Activated T-helper 1 cell treated with anti-CD3 and anti-CD28 coated beads, Interleukin-12 subunit alpha, Interleukin-12 subunit beta, Interleukin-2, Interleukin-4 antibody, amounts not matched to agents 30 ng/mL and 10 ng/mL and 1 ng/mL, durations not matched to agents 14 hours and 24 hours and 36 hours (primary cell): Measurements from ENCODE around the gene TDO2. TPM values are rescaled to one million over a fixed set of nuclear protein-coding genes. Genes with fewer than 3 reads are reported as not detected.

Source experiments
- DNase-seq: peaks from one replicate; pipeline ENCODE4 v3.0.0; 2021; ENCODE audit warnings: low spot score
- H3K27ac Mint-ChIP-seq: one replicate; pipeline ENCODE4 v1.8.0; 2021; ENCODE audit warnings: mild to moderate bottlenecking, mixed read lengths
- H3K27me3 Mint-ChIP-seq: one replicate; pipeline ENCODE4 v1.8.0; 2022; ENCODE audit warnings: mild to moderate bottlenecking, moderate library complexity, mixed read lengths; ENCODE audit not compliant: insufficient read depth
- H3K36me3 Mint-ChIP-seq: one replicate; pipeline ENCODE4 v1.8.0; 2021; ENCODE audit warnings: low read depth, mixed read lengths
- H3K4me1 Mint-ChIP-seq: one replicate; pipeline ENCODE4 v1.8.0; 2021; ENCODE audit warnings: low read depth, mixed read lengths
- H3K4me3 Mint-ChIP-seq: one replicate; pipeline ENCODE4 v1.8.0; 2021; ENCODE audit warnings: mild to moderate bottlenecking, moderate library complexity, mixed read lengths
- H3K9me3 Mint-ChIP-seq: one replicate; pipeline ENCODE4 v1.8.0; 2021; ENCODE audit warnings: mixed read lengths
- intact Hi-C: fragments of 100-400 bp; cut with micrococcal nuclease; formaldehyde crosslinking; loops from one replicate; pipeline ENCODE4 v1.15.1; 2024
- total RNA-seq: library from RNA; stranded (reverse); gene quantifications from 2 replicates; pipeline ENCODE4 v1.2.3, GENCODE V29; 2022

The TDO2 gene
- total RNA-seq, 1 donor from 2014 or later: not detected

DNA sequence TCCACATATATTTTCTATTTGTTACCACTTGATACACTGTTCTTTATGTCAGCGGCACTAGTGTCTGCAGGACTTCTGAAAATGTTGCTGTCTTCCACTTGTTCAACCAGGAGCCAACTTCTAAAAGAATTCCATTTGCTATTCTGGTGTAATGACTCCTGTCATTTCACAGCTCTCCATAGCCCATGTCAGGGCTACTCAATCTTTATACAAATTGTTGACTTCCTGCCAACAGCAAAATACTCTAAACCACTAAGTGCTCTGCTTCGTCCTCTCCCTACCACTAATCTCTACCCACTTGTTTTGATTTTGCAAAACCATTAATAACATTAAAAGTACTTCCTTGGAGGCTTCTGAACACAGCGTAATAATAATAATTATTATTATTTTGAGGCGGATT, 43.0 kb downstream of the TDO2 start:
- no peaks in the 10 kb centered on the region for H3K9me3 Mint-ChIP-seq
- no peaks in the 10 kb centered on the region for H3K27me3 Mint-ChIP-seq
- no peaks in the 10 kb centered on the region for H3K4me1 Mint-ChIP-seq
- no peak overlapping the region for H3K4me3 Mint-ChIP-seq
- H3K27ac Mint-ChIP-seq: no peak overlapping the region
- intact Hi-C loops: no loop called here
- DNase-seq: no peak
- H3K36me3 Mint-ChIP-seq: no peaks in the 10 kb centered on the region

DNA sequence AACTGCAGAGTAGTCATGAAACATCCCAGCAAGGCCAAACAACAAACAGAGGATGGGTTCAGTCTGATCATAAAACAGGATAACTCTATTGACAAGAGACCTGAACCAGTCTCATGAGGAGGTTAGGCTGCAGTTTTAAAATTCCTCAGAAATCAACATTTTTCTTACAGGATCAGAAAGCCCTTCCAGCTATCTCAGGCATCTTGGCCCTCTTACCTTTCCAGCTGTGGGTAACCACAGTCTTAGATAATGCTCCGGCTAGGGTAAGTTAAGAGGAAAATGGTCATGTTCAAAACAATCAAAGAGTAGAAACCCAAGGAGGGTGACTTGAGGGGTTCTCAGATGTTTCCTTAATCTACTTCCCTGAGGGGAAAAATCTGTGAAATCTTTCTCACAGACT, 45.0 kb downstream of the TDO2 start:
- Mint-ChIP-seq H3K4me1 (peaks cover 10% of the 10 kb centered on the region), H3K36me3 (no peaks in the 10 kb centered on the region), H3K27me3 (peaks cover 4% of the 10 kb centered on the region), H3K4me3 (no peak overlapping the region), H3K27ac (no peak overlapping the region), H3K9me3 (no peaks in the 10 kb centered on the region)
- intact Hi-C loops: no loop called here
- no peak for DNase-seq

DNA sequence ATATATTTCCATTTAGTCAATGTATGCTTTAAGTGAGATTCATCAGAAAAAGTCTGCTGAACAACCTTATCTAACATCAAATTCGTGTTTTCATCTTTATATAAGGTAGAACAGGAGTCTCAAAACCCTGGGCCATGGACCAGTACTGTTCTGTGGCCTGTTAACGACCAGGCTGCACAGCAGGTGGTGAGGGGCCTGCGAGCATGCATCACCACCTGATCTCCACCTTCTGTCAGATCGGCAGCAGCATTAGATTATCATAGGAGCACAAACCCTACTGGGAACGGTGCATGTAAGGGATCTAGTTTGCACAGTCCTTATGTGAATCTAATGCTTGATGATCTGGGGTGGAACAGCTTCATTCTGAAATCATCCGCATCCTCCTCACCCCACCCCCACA, 47.0 kb downstream of the TDO2 start:
- no peak for DNase-seq
- no peak overlapping the region for H3K4me3 Mint-ChIP-seq
- no peaks in the 10 kb centered on the region for H3K36me3 Mint-ChIP-seq
- peaks cover 10% of the 10 kb centered on the region for H3K4me1 Mint-ChIP-seq
- intact Hi-C loops: loop anchor here (5.0 to 10.0 kb wide), 3 partner anchors 276 to 1014 kb away; no protein-coding TSS in a partner anchor
- no peak overlapping the region for H3K27ac Mint-ChIP-seq
- H3K27me3 Mint-ChIP-seq: peaks cover 4% of the 10 kb centered on the region
- no peaks in the 10 kb centered on the region for H3K9me3 Mint-ChIP-seq

DNA sequence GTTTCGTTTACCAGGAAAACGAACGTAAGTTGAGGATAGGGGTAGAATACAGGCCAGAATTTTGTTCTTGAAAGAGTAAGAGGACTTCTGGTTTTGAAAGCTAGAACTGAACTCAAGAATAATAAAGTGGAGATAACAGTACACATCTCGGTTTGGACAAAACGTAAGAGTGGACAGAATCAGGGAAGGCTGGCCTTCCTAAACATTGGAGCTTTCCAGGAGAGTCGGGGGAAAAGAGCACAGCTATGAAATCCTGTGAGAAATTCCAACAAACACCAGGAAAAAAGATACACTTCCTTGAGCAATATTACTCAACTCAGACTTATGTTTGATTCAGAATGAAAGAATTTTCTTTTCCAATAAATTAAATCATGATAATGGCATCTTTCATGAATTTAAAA, 49.0 kb downstream of the TDO2 start:
- Mint-ChIP-seq H3K27me3 (peaks cover 8% of the 10 kb centered on the region), H3K4me1 (peaks cover 10% of the 10 kb centered on the region), H3K9me3 (no peaks in the 10 kb centered on the region), H3K36me3 (no peaks in the 10 kb centered on the region), H3K27ac (peak overlapping the region; percentile 46), H3K4me3 (peak overlapping the region; percentile 70)
- no peak for DNase-seq
- intact Hi-C loops: loop anchor here (2.0 to 10.0 kb wide), 5 partner anchors 278 to 1402 kb away; partner anchors contain the start of genes MAP9 and PLRG1

DNA sequence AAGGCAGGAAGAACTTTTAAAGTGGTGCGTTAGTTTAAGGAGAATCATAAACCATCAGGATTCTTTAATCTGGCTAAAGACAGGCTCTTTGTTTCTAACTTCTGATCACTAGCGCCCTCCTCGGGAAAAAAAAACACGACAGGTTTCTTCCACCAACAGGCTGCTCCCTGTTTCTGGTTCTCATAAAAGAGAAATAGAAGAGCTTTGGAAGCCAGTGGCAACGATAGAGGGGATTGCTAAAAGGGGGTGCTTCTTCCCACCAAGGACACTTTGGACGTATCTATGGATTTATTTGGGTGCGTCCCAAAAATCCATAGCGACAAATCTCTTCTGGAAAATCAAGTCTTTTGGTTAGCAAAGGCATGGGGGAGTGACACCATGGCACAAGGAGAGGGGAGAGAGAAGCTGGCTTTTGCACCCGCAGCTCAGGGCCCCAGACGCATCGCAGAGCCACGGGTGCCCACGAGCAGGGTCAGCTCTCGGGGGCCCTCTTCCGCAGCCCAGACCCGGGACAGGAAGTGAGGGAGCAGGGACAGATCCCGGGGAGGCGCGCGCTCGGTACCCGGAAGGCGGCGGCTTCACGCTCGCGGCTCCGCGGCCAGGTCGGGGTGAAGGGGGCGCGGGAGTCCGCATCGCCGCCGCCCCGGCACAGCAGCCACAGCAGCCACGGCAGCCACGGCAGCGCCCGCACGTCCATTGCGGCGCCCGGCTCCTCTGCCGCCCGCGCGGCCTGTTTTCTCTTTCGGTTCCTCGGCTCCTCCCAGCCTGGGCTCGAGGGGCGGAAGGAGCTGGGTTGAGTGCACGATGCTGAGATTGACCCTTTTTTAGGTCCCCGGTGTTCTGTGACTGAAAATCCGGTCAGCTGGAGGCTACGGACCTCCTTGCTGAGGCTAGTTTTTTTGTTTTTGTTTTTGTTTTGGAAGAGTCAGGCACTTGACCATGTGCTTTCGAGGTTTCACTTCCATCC, 49.9 kb downstream of the TDO2 start, which contains the start of gene CTSO:
CTSO (minus strand) TSS at position 716 of the 967 bp plus-strand sequence; CDS start at position 697, 19 bp downstream.
- peak within 1 kb of the TSS; percentile 98 for H3K27ac Mint-ChIP-seq
- DNase-seq: peak; percentile 69
- no peaks in the 10 kb centered on the region for H3K9me3 Mint-ChIP-seq
- peak within 1 kb of the TSS; percentile 98 for H3K4me3 Mint-ChIP-seq
- intact Hi-C loops: loop anchor here (1.0 to 10.0 kb wide), 8 partner anchors 143 to 1403 kb away; partner anchors contain the start of genes MAP9 and PLRG1
- peaks cover 8% of the 10 kb centered on the region for H3K27me3 Mint-ChIP-seq
- no peaks in the 10 kb centered on the region for H3K36me3 Mint-ChIP-seq
- peaks cover 10% of the 10 kb centered on the region for H3K4me1 Mint-ChIP-seq

DNA sequence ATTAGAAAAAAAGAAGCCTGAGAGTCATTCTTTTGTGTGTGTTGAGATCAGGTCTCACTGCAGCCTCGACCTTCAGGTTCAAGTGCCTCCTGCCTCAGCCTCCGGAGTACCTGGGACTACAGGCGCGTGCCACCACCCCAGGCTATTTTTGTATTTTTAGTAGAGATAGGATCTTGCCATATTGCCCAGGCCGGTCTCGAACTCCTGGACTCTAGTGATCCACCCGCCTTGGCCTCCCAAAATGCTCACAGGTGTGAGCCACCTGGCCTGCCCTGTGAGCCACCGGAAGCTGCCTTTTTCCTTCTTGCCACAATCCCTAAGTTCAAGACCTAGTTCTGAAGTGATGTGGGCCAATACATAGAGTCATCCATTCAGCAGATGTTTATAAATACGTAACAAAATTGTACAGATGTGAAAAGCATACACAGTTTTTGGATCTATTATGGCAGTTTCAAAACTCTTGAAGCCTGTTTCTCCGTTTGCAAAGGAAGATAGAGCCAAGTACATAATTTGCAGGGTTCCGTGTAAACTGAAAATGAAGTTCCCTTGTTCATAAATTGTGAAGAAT, 50.7 kb downstream of the TDO2 start:
- Mint-ChIP-seq H3K27ac (peak overlapping the region; percentile 69), H3K4me1 (peaks cover 10% of the 10 kb centered on the region), H3K4me3 (peak overlapping the region; percentile 98), H3K36me3 (no peaks in the 10 kb centered on the region), H3K27me3 (peaks cover 8% of the 10 kb centered on the region), H3K9me3 (no peaks in the 10 kb centered on the region)
- intact Hi-C loops: loop anchor here (5.0 to 10.0 kb wide), 3 partner anchors 279 to 1011 kb away; no protein-coding TSS in a partner anchor
- no peak for DNase-seq

DNA sequence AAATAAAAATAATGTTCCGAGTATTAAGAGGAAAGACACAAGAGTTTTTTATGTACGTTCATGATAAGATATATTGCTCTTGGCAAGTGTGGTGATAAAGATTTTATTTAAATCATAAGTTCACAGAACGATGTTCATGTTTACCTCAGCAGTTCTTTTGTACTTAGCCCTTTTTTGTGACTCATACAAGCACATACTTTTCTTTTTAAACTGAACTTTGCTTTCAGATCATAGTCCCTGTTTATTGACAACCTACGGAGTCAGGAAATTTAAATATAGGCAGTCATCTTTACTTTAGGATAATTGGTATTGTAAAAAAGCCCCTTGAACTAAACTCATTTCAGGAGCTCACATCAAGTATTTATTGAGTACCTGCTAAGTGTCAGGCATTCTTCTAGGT, 51.4 kb downstream of the TDO2 start:
- H3K4me1 Mint-ChIP-seq: peaks cover 10% of the 10 kb centered on the region
- H3K27me3 Mint-ChIP-seq: peaks cover 8% of the 10 kb centered on the region
- no peak for DNase-seq
- intact Hi-C loops: loop anchor here (5.0 to 10.0 kb wide), 3 partner anchors 280 to 1010 kb away; no protein-coding TSS in a partner anchor
- no peak overlapping the region for H3K27ac Mint-ChIP-seq
- H3K4me3 Mint-ChIP-seq: no peak overlapping the region
- H3K9me3 Mint-ChIP-seq: no peaks in the 10 kb centered on the region
- no peaks in the 10 kb centered on the region for H3K36me3 Mint-ChIP-seq

DNA sequence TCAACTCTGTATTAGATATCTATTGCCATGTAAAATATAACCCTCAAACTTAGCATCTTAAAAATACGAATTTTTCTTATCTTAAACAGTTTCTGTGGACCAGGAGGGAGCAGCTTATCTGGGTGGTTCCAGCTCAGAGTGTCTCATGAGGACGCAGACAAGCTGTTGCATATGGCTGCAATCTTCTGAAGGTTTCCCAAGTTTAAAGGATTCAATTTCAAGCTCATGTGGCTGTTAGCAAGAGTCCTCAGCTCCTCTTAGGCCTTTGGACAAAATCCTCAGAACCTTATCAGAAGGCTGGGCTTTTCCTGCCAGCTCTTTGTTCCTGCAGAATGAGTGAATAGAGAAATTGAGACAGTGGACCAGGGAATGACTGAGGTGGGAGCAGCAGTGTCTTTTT, 53.0 kb downstream of the TDO2 start:
- intact Hi-C loops: loop anchor here (10.0 kb wide), 2 partner anchors 282 to 1008 kb away; no protein-coding TSS in a partner anchor
- Mint-ChIP-seq H3K27ac (no peak overlapping the region), H3K4me3 (no peak overlapping the region), H3K4me1 (peaks cover 10% of the 10 kb centered on the region), H3K36me3 (no peaks in the 10 kb centered on the region), H3K9me3 (no peaks in the 10 kb centered on the region), H3K27me3 (peaks cover 8% of the 10 kb centered on the region)
- no peak for DNase-seq

DNA sequence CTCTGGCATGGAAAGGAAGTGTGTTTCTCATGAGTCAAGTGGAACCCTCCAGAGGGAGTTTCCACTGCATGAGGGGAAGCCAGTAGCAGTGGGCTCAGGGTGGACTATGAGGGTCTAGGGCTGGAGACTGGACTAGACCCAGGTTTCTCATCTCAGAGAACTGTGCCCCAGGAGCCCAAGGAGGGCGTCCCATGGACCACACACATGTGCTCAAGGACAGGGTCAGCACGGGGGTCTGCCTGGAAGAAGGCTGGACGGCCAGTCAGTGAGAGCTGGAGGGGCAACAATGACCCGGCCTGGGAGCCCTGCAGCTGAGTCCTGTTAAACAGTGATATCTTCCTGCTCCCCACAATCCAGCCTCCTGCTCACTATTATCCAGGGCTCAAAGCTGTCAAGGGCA, 55.9 kb downstream of the TDO2 start:
- peaks cover 9% of the 10 kb centered on the region for H3K4me1 Mint-ChIP-seq
- no peaks in the 10 kb centered on the region for H3K36me3 Mint-ChIP-seq
- no peak overlapping the region for H3K4me3 Mint-ChIP-seq
- no peaks in the 10 kb centered on the region for H3K9me3 Mint-ChIP-seq
- no peak for DNase-seq
- no peak overlapping the region for H3K27ac Mint-ChIP-seq
- H3K27me3 Mint-ChIP-seq: peaks cover 4% of the 10 kb centered on the region
- intact Hi-C loops: loop anchor here (10.0 kb wide), 2 partner anchors 285 to 1005 kb away; no protein-coding TSS in a partner anchor

DNA sequence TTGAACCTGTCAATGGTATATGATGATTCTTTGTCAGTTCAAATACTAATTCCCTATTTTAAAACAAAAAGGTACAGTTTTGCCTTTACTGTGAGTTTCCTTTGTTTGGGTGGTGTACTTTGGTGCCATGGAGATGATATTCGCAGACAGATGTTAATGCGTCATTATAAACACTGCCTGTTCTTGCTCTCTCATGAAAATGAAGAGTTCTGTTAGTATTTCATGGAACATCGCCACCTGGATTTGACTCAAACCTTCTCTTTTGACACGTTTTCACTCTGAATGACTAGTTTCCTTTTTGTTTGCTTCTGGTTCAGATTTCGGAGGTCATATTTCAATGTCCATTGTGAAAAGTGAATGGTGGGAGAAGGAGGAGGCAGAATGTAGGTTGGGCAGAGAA, 57.0 kb downstream of the TDO2 start:
- Mint-ChIP-seq H3K27me3 (peaks cover 4% of the 10 kb centered on the region), H3K9me3 (no peaks in the 10 kb centered on the region), H3K36me3 (no peaks in the 10 kb centered on the region), H3K4me3 (no peak overlapping the region), H3K27ac (no peak overlapping the region), H3K4me1 (peaks cover 11% of the 10 kb centered on the region)
- DNase-seq: no peak
- intact Hi-C loops: no loop called here

DNA sequence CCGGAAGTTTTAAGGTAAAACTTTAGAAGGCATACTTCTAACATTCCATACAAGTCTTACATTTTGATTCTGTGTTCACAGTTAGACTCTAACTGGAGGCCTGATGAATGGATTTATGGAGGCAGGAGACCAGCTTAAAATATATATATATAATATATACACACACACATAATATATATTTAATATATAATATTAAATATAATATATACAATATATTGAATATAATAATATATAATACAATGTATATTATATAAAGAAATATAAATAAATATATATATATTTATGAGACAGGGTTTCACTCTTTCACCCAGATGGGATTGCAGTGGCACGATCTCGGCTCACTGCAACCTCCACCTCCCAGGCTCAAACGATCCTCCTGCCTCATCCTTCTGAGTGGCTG, 58.1 kb downstream of the TDO2 start:
- H3K4me1 Mint-ChIP-seq: peaks cover 11% of the 10 kb centered on the region
- intact Hi-C loops: no loop called here
- peaks cover 3% of the 10 kb centered on the region for H3K27me3 Mint-ChIP-seq
- H3K4me3 Mint-ChIP-seq: no peak overlapping the region
- H3K27ac Mint-ChIP-seq: no peak overlapping the region
- no peaks in the 10 kb centered on the region for H3K36me3 Mint-ChIP-seq
- DNase-seq: no peak
- no peaks in the 10 kb centered on the region for H3K9me3 Mint-ChIP-seq

DNA sequence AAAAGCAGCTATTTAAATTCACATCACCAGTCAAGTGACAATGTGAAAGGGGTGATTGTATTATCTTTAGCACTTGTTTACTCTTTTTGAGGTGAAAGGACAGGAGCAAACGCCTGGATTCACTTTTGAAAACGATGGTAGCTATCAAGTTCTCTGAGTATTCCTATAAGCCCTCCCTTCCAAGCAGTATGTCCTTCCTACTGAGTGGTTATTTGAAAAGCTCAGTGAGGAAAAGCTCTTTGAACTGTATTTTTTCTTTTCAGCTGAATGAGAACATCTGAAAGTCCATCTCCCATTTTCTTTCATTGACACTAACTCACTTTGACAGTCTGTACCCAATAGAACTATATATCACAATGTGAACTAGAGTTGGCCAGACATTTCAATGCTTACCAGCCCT, 59.3 kb downstream of the TDO2 start:
- intact Hi-C loops: no loop called here
- peaks cover 11% of the 10 kb centered on the region for H3K4me1 Mint-ChIP-seq
- DNase-seq: no peak
- H3K27me3 Mint-ChIP-seq: no peaks in the 10 kb centered on the region
- no peaks in the 10 kb centered on the region for H3K36me3 Mint-ChIP-seq
- no peak overlapping the region for H3K4me3 Mint-ChIP-seq
- H3K27ac Mint-ChIP-seq: no peak overlapping the region
- H3K9me3 Mint-ChIP-seq: no peaks in the 10 kb centered on the region
